Natural killer cell (primary cell): ENCODE data around the gene RFX8. TPM values are rescaled to one million over a fixed set of nuclear protein-coding genes. Genes with fewer than 3 reads are reported as not detected.
"Not testable (repeated sequence)": the region's sequence is repeated elsewhere in the genome, so short reads cannot be mapped to it uniquely, and the experiment has no call there.

Experiments
- ATAC-seq, 3 donors: fragments of 150-1000 bp in 2 of 3; fragments of 200-7000 bp in 1 of 3; cut with Tn5 transposase; 1 replicate in 1 of 3; 2 replicates in 2 of 3; pipeline ENCODE4 v1.10.0; 2021; ENCODE audit warnings: mild to moderate bottlenecking in 2 of 3, moderate library complexity in 2 of 3
- DNase-seq, 2 donors: peaks; one replicate each; pipeline versions ENCODE4 v3.0.0 to v3.0.0-alpha.2; 2013 to 2021; ENCODE audit warnings: mixed read lengths in 1 of 2
- H3K27ac ChIP-seq: one replicate; pipeline ENCODE4 v1.5.1; 2013; ENCODE audit warnings: mild to moderate bottlenecking, low read length
- H3K27me3 ChIP-seq: one replicate; pipeline ENCODE4 v1.6.1; 2013; ENCODE audit warnings: low read length; ENCODE audit not compliant: control insufficient read depth, insufficient read depth
- H3K36me3 ChIP-seq: one replicate; pipeline ENCODE4 v1.6.1; 2013; ENCODE audit warnings: low read length; ENCODE audit not compliant: control insufficient read depth, insufficient read depth
- H3K4me1 ChIP-seq: one replicate; pipeline ENCODE4 v1.6.1; 2013; ENCODE audit warnings: low read length; ENCODE audit not compliant: control insufficient read depth, insufficient read depth
- H3K4me3 ChIP-seq: one replicate; pipeline ENCODE4 v1.5.1; 2013; ENCODE audit warnings: low read length
- H3K9me3 ChIP-seq: one replicate; pipeline ENCODE4 v1.6.1; 2013; ENCODE audit warnings: low read length; ENCODE audit not compliant: control insufficient read depth, insufficient read depth
- H3K27ac Mint-ChIP-seq, 2 donors: one replicate each; pipeline ENCODE4 v1.8.0; 2022; ENCODE audit warnings: mild to moderate bottlenecking in 2 of 2, mixed read lengths in 2 of 2, moderate library complexity in 1 of 2
- H3K27me3 Mint-ChIP-seq, 2 donors: one replicate each; pipeline ENCODE4 v1.8.0; 2022; ENCODE audit warnings: low read depth in 2 of 2, mixed read lengths in 2 of 2
- H3K36me3 Mint-ChIP-seq: one replicate; pipeline ENCODE4 v1.8.0; 2022; ENCODE audit warnings: mixed read lengths
- H3K4me1 Mint-ChIP-seq, 2 donors: one replicate each; pipeline ENCODE4 v1.8.0; 2022; ENCODE audit warnings: mixed read lengths in 2 of 2
- H3K4me3 Mint-ChIP-seq: one replicate; pipeline ENCODE4 v1.8.0; 2022; ENCODE audit warnings: mild to moderate bottlenecking, moderate library complexity, mixed read lengths
- H3K9me3 Mint-ChIP-seq, 2 donors: one replicate each; pipeline ENCODE4 v1.8.0; 2022; ENCODE audit warnings: mixed read lengths in 2 of 2
- CTCF ChIP-seq: fragments of 200-600 bp; IDR thresholded peaks from one replicate; pipeline ENCODE4 v1.8.0; 2022; ENCODE audit warnings: antibody characterized with exemption
- WGBS: methylation state at CpG from one replicate; pipeline ENCODE4 v1.1.7; 2013; ENCODE audit warnings: missing lambda C conversion rate; ENCODE audit not compliant: insufficient coverage; 5-methylcytosine and 5-hydroxymethylcytosine counted together
- intact Hi-C: fragments of 100-400 bp; cut with micrococcal nuclease; formaldehyde crosslinking; loops from one replicate; pipeline ENCODE4 v1.14.2; 2022
- total RNA-seq, 4 donors: library from RNA; stranded (reverse); fragments of 120-200 nt in 1 of 4; gene quantifications; one replicate each; pipeline versions ENCODE4 v1.2.3 to v1.2.4, GENCODE V29; 2013 to 2022

RFX8 gene
- total RNA-seq, 3 donors from 2014 or later (not counting 1 experiment from before 2014, with no cell fraction given): 0.68 TPM; not detected in 2

DNA sequence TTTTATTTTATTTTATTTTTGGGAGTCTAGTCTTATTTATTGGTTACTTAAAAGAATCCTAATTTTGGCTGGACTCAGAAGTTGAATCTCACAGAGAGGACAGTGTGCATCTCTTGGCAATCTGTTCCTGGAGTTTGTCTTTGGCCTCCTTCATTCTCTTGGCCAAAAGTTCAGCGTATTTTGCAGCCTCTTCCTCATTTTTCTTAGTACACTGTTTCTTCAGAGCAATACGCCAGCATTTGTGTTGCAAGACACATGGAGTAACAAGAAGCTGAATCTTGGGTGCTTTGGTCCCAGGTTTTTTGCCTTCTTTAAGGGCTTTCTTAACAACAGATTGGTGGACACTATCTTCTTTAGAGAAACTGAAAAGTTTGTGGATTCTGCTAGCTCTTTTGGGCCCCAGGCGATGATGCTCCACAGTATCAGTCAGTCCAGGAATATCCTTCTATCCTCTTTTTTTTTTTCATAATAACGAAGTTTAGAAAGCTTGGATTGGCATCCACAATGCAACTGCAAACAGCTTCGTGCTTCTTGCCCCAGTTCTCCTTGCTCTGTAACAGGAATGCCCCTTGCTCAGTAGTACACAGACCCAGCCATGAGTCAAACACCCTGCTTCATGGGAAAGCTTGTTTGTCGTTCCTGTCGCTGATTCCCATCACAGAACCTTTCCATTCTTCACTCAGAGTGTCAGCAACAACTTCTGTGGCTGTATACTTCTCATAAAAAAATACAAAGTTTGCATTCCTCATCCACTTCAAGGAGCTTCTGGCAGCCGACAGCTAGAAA lies 34.8 kb upstream of the RFX8 start:
- H3K36me3 ChIP-seq: no peaks in the 10 kb centered on the region
- Mint-ChIP-seq H3K4me3 (no peak overlapping the region), H3K27me3 (peaks cover 2 to 7% of the 10 kb centered on the region in 2 donors), H3K36me3 (no peaks in the 10 kb centered on the region), H3K27ac (no peak overlapping the region), H3K4me1 (no peaks in the 10 kb centered on the region), H3K9me3 (no peaks in the 10 kb centered on the region)
- 81% methylated on average over 8 of the region's 8 CpGs for WGBS
- H3K27ac ChIP-seq: no peak overlapping the region
- ATAC-seq: no peak
- DNase-seq: no peak
- no peak overlapping the region for H3K4me3 ChIP-seq
- no peaks in the 10 kb centered on the region for H3K27me3 ChIP-seq
- intact Hi-C loops: no loop called here
- H3K4me1 ChIP-seq: no peaks in the 10 kb centered on the region
- no peak for TF ChIP-seq CTCF
- H3K9me3 ChIP-seq: no peaks in the 10 kb centered on the region

DNA sequence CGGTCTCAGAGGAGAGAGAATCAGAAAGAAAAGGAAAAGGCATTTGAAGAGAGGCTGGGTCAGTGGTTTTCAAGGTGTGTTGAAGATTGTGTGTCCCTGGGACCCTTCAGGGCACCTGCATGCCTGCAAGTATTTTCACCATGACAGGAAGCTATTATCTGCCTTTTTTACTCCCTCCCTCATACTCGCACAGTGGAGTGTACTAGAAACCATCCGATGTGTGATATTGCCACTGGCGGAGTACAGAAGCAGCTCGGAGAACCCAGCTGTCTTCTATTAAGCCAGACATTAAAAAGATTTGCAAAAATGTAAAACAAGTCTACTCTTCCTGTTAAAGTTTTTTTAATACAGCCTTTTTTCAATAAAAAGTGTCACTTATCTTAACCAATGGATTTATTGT lies 33.7 kb upstream of the RFX8 start:
- no peaks in the 10 kb centered on the region for H3K9me3 Mint-ChIP-seq

DNA sequence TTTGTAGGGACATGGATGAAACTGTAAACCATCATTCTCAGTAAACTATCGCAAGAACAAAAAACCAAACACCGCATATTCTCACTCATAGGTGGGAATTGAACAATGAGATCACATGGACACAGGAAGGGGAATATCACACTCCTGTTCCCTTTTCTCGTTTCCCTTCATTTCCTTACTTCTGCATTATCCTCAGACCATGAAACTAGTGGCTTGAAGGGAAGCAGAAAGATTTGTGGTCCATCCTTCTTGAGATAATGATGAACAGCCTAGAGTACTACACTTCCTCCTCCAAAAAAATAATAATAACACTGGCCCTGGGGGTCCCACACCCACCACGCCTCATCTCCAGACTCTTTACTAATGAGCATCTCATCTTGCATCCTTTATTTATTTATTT lies 30.4 kb upstream of the RFX8 start:
- H3K36me3 ChIP-seq, H3K9me3 ChIP-seq, H3K4me3 Mint-ChIP-seq, H3K4me1 Mint-ChIP-seq, H3K4me1 ChIP-seq, H3K4me3 ChIP-seq, H3K27ac Mint-ChIP-seq, H3K36me3 Mint-ChIP-seq, H3K9me3 Mint-ChIP-seq, intact Hi-C loops, DNase-seq, ATAC-seq, H3K27me3 ChIP-seq, H3K27ac ChIP-seq, H3K27me3 Mint-ChIP-seq: not testable (repeated sequence)
- WGBS: no CpG with 5 or more reads among the region's 4 CpGs

More for the DNA sequence above, 33.7 kb upstream of the RFX8 start:
- H3K4me1 ChIP-seq: no peaks in the 10 kb centered on the region
- Mint-ChIP-seq H3K4me3 (no peak overlapping the region), H3K27ac (no peak overlapping the region), H3K27me3 (peaks cover 0 to 7% of the 10 kb centered on the region in 2 donors), H3K4me1 (no peaks in the 10 kb centered on the region), H3K36me3 (no peaks in the 10 kb centered on the region)
- no peaks in the 10 kb centered on the region for H3K9me3 ChIP-seq
- no peaks in the 10 kb centered on the region for H3K27me3 ChIP-seq
- intact Hi-C loops: no loop called here
- H3K4me3 ChIP-seq: no peak overlapping the region
- DNase-seq (no peak), ATAC-seq (no peak)
- no peak overlapping the region for H3K27ac ChIP-seq
- TF ChIP-seq CTCF: no peak
- 89% methylated on average over 4 of the region's 5 CpGs for WGBS
- H3K36me3 ChIP-seq: no peaks in the 10 kb centered on the region

GRCh38 chr2:101504744-101505143 lies 29.8 kb upstream of the RFX8 start:
- H3K27me3 Mint-ChIP-seq, intact Hi-C loops: not testable (repeated sequence)
- 92% methylated on average over 6 of the region's 8 CpGs for WGBS

More at GRCh38 chr2:101504744-101505143, 29.8 kb upstream of the RFX8 start:
- not testable (repeated sequence) for H3K27ac Mint-ChIP-seq, H3K27ac ChIP-seq, DNase-seq, H3K4me1 Mint-ChIP-seq, H3K9me3 Mint-ChIP-seq, H3K27me3 ChIP-seq, H3K36me3 ChIP-seq, ATAC-seq, H3K9me3 ChIP-seq, H3K36me3 Mint-ChIP-seq, H3K4me3 Mint-ChIP-seq, H3K4me3 ChIP-seq, H3K4me1 ChIP-seq
